Frontal cortex (tissue), 4 donors: ENCODE data around the gene ATOH1. TPM values are rescaled to one million over a fixed set of nuclear protein-coding genes. Genes with fewer than 3 reads are reported as not detected.

Experiments
- DNase-seq, 2 donors: peaks; one replicate each; pipeline ENCODE4 v3.0.0; 2012; ENCODE audit warnings: low spot score in 2 of 2
- FAIRE-seq: peaks from 2 replicates; lab custom pipeline; 2012; peaks lifted over from hg19 to GRCh38; lab: Jason Lieb, UNC
- small RNA-seq: library from RNA; depleted of rRNA; stranded (forward); fragments of <200 nt; gene quantifications from one replicate; pipeline ENCODE3, GENCODE V24; 2014
- total RNA-seq: library from RNA; depleted of rRNA; stranded (reverse); fragments of >200 nt; gene quantifications from one replicate; pipeline ENCODE4 v1.2.3, GENCODE V29; 2014
- donor health status: control.
- donor health status: control.
- donor health status: control.

Gene ATOH1
- total RNA-seq, 1 donor from 2014 or later, result not detected

DNA sequence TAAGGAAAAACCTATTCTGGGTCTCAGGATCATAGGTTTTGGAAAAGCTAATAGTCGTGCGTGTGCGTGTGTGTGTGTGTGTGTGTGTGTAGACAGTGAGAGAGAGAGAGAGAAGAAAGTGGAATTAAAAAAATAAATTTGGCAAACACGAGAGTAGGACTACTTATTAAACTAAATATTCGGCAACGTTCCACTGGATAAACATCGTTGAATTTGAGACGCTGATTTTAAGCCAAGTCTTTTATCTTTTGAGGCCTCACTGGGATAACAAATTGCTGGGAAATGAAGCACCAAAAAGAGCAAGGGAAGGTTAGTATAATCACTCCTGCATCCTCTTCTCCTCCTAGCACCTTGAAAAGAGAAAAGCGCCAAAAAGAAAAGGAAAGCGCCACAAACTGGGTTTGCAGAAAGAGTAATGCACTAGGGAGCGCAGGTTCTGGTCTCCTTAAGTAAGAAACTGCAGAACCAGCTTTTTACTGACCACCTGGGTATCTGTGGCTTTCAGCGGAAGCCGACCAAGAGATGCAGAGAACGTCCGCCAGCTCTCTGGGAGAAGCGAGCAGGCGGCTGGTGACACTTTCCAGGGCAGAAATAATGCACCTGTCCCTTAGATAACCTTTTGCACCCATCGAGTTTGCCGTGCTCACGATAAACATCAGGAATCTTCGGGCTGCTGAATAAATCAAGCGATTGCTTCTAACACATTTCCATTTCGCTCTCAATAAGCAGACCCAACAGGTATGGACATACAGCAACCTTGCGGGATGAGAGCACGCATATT is 3.4 kb downstream of the ATOH1 start:
- DNase-seq, result no peak
- FAIRE-seq, result no peak

DNA sequence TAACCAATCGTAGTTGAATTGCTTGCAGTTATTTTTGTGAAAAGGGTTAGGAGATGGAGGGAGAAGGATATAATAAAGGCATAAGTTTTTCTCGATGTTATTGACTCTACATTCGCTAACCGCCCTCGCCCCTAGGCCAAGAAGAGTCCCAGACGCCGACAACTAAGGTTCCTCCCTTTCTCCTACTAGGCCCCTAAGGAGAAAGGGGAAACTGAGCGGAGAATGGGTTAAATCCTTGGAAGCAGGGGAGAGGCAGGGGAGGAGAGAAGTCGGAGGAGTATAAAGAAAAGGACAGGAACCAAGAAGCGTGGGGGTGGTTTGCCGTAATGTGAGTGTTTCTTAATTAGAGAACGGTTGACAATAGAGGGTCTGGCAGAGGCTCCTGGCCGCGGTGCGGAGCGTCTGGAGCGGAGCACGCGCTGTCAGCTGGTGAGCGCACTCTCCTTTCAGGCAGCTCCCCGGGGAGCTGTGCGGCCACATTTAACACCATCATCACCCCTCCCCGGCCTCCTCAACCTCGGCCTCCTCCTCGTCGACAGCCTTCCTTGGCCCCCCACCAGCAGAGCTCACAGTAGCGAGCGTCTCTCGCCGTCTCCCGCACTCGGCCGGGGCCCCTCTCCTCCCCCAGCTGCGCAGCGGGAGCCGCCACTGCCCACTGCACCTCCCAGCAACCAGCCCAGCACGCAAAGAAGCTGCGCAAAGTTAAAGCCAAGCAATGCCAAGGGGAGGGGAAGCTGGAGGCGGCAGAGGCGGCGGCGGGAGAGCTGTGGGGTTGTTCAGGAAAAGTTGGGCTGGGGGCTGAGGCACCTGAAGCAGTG is 5.9 kb downstream of the ATOH1 start:
- FAIRE-seq (no peak), DNase-seq (no peak)

DNA sequence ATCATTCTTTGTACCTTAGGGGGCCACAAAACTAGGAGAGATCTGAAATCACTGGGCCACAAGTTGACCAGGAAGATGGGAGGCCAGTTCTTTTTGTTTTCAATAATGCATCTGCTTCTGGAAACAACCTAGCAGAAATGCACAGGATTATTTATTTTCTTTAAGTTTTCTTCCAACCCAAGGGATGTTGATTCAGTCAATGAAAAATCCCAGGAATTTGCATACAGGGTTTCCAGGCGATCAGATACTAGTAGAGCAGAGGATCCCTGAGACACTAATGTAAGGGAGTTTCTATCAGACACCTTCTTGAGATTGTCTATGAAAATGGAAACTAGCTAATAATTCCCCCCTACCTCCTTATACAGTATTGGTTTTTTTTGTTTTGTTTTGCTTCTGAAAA is 7.4 kb downstream of the ATOH1 start:
- FAIRE-seq (no peak), DNase-seq (no peak)

DNA sequence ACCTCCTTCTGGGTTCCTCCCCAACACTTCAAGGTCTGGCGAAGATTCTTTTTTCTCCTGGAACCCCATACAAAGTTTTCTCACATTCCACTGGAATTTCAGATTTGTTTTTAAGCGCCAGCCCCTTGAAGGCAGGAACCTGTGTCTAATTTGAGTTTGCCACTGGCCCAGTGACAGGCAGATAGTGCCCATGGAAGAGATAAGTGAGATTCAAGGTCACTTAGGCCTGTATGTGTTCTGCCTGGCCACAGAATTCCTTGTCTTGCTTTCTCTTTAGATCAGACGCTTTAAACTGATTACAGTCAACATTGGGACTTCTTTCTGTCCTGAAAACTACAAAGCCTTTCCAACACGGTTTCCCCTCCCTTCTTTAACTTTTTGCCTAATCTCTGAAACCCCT is 11.2 kb downstream of the ATOH1 start:
- DNase-seq (no peak), FAIRE-seq (no peak)

DNA sequence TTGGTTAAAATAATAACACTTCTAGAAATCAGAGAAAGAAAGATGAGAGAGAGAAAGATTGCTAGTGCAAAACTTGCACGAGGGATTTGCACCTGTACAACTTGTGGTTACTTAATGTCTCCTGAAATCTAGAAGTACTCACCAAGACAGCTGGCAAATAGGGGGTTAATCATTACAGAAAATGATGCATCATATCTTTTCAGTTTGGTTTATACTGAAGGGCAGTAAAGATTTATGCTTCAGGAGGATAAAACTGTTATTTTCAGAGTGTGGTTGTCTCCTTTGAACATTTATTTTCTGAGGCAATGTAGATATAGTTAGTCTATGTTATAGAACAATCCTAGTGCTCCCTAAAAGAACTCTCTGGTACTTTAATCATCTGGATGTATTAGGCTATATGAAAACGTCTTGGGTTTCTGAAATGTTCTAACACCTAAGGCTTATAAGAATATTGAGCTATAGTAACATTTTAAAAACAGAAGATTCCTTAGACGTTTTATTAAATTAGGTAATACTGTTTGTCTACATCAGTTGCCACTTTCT is 13.3 kb downstream of the ATOH1 start:
- FAIRE-seq (no peak), DNase-seq (no peak)

DNA sequence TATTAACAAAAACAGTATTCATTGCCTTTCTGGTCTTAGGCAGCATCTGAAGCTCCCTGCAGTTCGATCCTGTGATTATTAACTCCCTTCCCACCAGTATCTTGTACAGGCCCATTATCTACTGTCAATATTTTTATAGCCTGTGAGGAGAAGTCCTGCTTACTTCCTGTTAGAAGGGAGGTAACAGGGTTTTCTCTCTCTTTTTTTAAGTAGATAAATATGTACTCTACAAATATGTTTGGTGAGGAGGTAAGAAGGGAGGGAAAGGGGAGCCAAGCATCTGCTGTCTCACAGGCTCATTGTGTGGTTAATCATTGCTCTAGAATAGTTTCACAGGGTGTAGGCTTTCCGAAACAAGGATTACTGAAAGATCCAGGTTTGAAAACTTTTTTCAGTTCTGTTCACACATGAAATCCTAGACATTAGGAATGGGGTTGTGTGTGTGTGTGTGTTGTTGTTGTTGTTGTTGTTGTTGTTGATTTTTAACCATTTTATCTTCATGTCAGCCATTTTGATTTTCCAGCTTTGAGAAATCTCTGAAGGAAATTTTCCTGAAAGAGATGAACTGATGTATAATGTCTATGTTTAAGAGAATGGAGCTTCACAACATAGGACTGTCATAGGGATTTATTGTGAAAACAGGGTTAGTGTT is 14.2 kb downstream of the ATOH1 start:
- FAIRE-seq (no peak), DNase-seq (no peak)

DNA sequence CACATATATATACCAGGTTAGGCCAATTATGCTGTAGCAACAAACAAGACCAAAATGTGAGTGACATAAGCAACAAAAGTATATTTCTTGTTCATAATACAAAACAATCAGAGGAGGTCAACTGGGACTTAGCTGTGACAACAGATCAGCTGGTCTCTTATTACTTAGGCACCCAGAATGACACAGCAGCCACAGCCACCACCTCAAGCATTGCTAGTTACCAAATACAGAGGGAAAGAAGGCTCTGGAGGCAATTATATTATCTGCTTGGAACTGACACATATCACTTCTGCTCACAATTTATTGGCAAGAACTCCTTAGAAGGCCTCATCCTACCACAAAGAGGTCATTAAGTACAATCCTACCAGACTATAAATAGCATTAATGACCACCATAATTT is 15.2 kb downstream of the ATOH1 start:
- FAIRE-seq, result no peak
- no peak for DNase-seq

DNA sequence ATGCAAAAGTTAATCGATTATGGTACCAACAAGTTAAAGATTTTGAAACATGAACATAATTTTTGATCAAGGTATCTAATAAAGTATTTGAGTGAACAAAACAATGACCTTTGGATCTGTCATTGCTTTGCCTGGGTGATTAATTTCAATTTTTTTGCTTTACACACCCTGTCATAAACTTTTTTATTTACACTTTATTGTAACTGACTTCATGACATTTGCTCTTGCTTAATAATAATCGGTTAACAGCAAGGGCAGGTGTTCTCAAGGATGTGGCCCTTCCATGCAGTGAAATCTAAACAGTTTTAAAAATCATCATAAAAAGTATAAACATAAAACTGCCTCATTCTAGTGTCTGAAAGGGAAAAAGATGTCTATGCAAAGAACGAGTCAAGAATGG is 24.1 kb downstream of the ATOH1 start:
- no peak for FAIRE-seq
- no peak for DNase-seq

DNA sequence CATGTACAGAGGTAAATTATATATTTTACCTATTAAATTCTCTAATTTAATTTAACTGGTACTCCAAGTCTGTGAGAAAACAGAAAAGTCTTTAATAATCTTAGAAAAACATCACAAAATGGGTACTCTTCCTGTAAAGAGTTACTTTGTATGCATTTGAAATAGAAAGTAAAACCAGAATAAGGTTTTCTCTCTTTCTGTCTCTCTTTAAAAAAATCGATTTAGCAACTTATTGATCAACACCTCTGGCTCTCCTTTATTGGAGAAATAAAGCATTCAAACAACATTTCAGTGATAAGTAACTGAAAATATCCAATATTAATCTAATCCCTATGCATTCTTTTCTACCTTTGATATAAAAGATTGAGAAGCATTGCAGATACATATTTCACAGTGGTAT is 27.4 kb downstream of the ATOH1 start:
- FAIRE-seq (no peak), DNase-seq (no peak)

DNA sequence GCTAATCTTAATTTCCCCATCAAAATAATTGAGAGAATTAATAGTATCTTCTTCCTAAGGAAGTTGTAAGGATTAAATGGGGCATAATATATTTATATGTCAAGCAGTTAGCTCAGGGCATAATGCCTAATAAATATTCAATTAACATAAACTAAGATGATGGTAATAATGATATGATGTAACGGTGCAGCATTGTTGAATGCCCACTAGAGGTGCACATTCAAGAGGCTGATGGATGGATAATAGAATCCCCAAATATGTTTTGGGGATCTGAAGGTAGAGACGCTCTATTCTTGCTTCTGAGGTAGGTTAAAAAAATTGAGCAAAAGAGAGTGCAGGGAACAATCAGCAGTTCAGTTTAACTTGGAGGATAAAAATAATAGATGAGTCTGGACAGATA is 37.1 kb downstream of the ATOH1 start:
- FAIRE-seq, result no peak

DNA sequence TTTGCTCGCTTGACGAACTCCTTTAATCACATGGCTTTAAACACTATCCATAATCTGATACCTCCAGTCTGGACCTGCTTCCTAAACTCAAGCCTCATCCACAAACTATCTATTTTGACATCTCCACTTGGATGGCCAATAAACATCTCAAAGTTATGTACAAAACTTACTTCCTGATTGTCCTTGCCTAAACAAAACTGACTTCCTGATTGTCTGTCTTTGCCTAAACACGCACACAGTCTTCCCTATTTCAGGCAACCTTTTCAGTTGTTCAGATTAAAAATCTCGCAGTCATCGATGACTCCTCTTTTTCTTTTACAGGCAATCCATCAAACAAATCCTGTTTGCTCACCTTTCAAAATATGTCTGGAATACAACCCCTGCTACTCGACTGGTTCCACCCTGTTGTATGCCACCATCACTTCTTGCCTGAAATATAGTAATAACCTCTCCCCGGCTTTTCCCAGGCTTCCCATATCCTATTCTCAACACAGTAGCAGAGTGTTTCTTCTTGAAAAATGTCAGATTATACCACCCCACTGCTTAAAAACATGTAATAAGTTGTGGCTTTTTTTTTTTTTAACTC is 39.0 kb downstream of the ATOH1 start:
- FAIRE-seq, result no peak
- no peak for DNase-seq

More for the DNA sequence above, 37.1 kb downstream of the ATOH1 start:
- DNase-seq, result no peak

DNA sequence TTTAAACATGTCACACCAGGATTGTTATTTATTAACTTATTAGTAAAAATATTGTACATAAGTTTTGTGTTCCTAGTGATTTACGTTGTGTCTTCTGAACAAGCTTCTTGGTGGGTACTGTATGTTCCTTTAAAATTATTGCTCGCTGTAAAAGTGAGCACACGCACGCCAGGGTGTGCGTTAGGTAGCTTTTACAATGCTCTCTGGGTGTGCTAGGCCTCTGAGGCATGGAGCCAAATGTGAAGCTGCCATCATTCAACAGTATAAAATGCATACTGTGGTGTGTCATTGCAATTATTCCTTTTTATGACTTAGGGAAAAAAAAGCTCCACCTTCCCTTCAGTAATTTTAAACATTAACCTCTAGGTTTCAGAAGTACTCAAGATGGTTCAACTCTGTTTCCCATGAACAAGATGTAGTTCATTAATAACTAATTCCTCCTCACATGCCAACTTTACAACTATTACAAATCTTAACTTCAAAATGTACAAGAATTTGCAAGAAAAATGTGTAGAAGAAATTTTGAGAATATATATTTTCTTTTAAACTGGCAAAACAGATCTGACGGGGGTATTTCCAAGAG is 42.4 kb downstream of the ATOH1 start:
- no peak for DNase-seq
- FAIRE-seq, result no peak

DNA sequence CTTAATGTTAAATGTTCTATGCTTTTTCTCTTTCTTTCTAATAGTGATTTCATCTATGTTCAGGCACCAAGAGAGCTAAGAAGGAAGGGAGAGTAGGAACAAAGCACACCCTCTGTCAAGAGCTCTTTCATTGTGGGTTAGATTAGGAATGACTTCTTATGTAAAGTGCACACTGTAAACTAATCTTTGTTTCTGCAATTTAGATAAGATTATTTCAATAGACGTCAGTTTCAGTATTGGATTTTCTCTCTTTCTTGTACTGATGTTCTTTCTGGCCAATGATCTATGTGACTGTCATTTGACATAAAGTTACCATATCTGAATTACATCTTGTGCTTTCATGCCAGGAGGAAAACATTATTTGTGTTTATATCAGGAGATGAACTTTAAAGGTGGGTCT is 48.2 kb downstream of the ATOH1 start:
- DNase-seq, result no peak
- FAIRE-seq, result no peak

DNA sequence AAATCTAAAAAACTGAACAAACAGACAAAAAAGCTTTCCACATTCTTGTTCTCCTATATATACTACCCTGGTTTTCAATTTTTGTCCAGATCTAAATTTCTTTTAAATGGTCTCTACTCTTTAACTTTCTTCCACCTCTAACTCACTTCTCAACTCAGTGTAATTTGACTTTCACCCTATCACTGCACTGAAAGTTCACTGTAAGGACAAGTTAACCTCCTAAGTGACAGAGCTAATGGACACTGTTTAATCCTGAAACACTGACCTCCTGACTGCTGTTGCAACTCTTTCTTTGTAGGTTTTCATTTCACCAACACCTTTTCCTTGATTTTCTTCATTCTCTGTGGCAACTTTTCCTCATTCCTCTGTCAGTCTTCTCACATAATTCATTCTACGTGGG is 50.0 kb downstream of the ATOH1 start:
- FAIRE-seq (no peak), DNase-seq (no peak)

DNA sequence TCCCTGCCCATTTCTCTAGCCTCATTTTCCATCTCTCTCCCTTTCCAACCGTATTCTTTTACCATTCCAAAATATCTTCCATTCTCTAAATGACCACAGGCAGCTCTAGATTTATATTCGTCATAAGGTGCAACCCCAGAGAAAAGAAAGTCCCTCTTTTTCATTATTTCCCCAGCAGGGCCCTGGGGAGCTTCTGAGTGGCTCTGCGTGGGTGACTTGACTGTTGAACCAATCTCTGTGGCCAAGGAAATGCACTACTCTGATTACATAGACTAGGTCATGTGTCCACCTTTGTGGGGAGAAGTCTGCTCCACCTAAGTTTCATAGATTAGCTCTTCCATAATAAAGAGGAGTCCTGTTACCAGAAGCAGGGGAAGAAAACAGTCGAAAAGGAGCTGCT is 51.4 kb downstream of the ATOH1 start:
- DNase-seq, result no peak
- FAIRE-seq, result no peak

Small RNAs within 50 kb of the gene (small RNA-seq; reads per million reads assigned to genes)
- gene RNA5SP164, result not detected
